Measurements from ENCODE around the gene C10orf105. TPM values are rescaled to one million over a fixed set of nuclear protein-coding genes. Genes with fewer than 3 reads are reported as not detected.

The C10orf105 gene
- polyA plus RNA-seq, 1 donor, result 0.06 TPM

DNA sequence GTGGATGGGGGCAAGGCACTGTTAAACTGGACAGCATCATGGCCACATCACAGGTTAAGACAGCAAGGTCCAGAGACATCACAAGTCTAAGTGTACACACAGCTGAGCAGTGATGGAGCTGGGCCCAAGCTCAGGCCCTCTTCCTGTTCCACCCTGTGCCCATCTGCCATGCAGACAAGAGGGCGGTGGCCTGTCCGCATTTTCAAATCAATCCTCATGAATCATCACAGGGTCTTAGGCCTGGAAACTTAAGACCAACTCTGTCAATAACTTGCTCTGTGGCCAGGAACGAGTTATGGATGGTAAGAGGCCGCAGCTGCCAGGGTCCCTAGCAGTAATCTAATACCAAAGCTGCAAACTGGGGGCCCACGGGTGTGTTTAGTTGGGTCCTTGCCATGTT is 3.2 kb downstream of the C10orf105 start:
- DNase-seq (ENCODE audit: low read depth), result no peak

DNA sequence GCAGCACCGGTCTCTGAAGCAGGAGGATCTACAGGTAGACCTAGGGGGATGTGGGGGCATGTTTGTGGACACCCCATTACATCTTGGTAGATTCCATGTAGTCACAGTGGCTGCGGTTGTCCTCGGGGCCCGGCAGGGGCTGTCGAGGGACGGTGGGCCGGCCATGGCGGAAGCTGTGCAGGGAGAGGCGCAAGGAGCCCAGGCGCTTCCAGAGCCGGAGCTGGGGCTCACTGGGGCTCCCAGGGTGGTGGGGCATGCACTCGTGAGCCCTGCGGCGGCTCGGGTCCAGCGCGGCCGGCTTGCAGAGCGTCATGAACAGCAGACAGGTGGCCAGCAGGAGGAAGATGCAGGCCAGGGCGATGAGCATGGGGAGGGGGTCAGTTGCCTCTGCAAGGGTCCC is 3.7 kb downstream of the C10orf105 start:
- DNase-seq (ENCODE audit: low read depth), result no peak

DNA sequence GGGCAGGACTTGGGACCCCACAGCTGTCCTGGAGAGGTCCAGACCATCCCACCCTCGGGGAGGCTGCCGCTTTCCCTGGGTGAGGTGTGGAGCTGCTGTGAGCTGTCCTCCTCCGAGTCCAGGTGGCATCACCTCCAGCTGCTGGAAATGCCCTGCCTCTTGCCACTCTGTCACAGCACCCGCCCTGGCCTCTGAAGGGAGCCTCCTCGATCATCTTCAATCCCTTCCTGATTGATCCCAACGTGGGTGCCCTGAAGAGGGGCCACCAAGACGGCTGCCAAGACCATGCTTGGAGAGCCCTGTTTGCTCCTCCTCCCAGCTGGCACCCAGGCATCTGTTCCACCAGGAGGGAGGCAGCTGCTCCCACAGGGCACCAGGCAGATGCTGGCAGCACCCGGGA is 4.6 kb downstream of the C10orf105 start:
- DNase-seq (ENCODE audit: low read depth), result no peak

DNA sequence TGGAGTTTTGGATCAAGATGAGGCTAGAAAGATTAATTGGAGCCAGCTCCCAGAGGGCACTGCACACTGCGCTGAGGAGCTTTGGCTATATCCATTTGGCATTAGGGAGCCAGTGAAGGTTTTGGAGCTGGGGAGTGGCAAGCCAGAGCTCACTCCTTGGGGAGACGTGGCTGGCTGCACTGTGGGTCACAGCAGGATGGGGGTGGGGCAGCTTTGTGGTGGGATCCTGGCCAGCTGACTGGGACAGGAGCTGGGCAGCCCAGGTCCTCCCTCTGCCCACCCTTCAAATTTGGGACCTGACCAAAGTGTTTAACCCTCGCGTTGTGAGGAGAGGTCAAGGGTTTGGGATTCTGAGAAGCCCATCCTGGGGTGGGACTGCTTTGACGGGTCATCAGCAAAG is 5.0 kb downstream of the C10orf105 start:
- no peak for DNase-seq (ENCODE audit: low read depth)

DNA sequence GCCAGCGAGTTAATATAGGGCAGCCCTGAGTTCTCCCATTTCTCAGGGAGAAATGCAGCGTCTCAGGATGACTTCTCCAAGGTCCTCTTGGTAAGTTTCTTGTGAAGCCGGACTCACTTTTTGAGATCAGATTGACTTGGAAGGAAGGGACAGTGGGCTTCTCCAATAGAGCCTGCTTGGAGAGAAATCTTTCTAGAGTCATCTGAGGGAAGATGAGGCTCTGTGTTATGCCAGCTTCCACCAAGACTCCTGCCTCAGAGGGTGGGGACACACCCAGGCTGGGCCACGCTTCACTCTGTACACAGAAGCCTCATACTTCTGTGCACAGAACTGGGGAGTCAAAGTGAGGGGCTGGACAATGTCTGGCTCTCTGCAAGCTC is 5.6 kb downstream of the C10orf105 start:
- DNase-seq (ENCODE audit: low read depth), result no peak

DNA sequence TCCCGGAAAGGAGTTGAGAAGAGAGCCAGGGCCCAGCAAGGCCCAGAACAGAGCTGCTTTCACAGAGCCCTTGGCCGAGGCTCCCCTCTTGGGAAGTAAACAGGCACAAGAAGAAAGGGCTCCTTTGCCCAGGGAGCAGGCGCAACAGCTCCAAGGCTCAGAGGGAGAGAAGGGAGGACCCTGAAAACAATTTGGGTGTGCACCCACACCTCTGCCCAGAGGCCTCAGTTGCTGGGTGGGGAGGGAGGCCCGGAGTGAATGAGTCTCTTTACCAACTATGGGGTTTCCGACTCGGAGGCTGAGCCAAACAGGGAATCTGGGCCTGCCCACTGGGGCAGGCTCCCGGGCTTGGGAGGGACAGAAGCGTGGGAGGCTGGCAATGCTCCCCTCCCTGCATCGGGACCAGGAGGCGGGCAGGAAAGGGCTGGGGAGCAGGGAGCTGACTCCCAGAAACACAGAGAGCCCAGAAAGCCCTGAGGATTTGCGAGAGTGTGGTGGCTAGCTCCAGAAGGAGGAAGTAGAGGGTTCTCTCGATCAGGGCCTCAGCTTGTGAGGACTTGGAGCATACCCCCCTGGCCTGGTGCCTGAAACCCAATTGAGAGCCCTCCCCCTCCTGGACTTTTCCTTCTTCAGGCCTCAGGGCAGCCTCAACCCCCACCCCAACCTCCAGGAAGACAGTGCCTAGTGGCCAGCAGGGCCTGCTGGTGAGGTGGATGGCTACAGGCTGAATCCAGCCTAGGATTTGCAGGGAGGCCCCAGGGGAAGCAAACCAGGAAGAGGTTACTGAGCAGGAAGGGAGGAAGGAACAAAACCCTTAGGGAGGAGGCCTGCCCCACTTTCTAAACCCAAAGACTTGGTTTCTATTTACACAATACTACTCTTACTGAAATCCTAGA is 6.2 kb downstream of the C10orf105 start:
- DNase-seq (ENCODE audit: low read depth), result no peak

DNA sequence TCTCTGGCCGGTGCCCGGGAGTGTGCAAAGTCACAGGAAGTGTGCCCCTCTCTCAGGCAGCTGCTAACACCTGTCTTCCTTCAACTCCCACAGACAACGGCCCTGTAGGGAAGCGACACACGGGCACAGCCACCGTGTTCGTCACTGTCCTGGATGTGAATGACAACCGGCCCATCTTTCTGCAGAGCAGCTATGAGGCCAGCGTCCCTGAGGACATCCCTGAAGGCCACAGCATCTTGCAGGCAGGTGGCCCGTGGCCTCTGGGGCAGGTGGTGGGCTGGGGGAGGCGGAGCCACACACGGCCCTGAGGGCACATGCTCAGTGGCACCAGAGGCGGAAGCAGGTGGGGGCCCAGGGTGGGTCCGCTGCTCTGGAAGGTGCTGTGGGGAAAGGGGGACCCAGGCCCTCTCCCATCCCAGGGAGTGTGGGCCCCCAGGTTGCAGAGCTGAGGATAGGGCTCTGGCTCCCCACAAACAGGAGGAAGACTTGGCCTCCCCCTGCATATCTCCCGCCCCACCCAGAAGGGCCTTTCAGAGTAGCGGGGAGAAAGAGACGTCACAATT is 6.9 kb downstream of the C10orf105 start:
- no peak for DNase-seq (ENCODE audit: low read depth)

DNA sequence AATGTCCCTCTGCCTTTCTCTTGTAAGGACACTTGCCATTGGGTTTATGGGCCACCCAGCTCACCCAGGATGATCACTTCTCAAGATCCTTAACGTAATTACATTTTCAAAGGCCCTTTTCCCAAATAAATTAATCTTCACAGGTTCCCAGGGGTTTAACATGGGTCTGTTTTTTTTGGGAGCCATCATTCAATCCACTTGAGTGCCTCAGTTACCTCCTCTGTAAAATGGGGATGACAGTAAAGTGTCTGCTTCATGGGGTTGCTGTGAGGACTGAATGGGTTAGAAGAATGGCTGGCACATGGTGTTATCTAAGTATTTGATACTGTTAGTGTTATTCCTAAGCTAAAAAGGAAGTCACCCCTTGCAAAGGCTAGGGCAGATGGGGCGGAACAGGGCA is 7.4 kb downstream of the C10orf105 start:
- DNase-seq (ENCODE audit: low read depth), result no peak

DNA sequence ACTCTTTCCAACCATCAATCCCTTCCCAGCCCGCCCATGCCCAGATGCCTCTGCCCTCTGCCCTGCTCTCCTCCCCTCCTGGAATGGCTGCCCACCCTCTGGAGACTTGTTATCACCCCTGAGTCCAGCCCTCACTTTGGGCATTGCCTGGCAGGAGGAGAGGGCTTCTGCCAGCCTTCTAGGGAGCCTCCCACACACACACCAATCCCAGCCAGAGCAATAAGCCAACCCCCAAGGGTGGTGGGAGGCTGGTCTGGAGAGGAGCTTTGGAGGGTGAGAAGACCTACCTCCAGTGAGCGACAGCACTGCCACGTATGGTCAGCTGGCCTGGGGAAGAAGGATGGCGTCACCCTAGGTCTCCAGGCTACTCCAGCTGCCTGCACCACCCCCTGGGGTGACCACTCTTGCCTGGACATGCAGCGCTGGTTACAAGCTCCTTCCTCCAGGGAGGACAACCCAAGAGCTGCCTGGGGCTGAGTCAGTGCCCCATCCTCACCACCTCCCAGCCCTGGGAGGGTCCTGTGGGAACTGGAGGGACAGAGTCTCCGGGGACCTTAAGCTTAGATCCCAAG is 8.4 kb downstream of the C10orf105 start:
- DNase-seq (ENCODE audit: low read depth), result no peak

DNA sequence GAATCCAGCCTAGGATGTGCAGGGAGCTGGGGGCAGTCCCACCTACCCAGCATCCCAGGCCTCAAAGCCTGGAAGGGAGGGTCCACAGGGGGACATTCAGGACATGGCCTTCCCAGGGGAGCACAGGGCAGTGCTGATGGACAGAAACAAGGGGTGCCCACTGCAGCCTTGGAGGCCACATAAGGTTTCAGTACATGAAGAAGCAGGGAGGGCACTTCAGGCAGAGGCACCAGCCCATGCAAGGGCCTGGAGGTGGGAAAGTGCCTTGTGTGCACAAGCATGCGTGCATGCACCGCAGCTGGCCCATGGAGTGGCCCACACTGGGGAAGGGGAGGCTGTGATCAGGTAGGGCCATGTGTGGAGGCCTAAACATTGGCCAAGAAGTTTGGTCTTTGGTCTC is 9.1 kb downstream of the C10orf105 start:
- DNase-seq (ENCODE audit: low read depth), result no peak

DNA sequence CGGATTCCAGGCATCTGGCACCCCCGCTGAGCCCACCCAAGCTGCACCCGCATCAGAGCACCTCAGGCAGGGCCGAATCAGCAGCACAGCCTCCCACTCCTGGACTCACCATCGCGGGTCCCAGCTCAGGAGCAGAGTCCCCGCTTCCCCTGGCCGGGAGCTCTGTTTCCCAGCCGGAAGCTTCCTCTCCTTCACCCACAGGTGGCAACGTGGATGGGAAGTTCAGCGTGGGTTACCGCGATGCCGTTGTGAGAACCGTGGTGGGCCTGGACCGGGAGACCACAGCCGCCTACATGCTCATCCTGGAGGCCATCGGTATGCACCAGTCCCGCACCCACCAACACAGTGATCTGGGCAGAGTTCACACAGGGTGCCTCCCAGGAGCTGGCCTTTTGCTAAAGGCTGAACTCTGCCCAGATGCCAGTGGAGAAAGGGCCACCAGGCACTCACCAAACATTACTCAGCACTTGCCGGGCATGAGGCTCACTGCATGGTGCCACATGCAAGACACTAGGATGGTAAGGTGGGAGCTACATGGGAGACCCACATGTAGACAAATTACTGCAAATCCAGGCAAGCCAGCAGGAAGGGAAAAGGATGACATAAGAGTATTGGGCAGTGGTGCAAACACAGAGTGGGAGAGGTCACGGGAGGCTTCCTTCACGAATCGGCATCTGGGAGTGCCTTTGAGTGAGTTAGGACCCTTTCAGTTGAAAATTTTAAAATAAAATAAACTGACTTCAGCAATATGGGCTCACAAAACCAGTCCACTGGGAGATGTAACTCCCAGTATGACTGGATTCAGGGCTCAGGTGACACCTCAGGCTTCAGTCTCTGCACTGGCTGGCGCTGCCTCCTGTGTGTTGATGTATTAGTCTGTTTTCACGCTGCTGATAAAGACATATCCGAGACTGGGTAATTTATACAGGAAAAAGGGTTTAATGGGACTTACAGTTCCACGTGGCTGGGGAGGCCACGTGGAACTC is 10.4 kb downstream of the C10orf105 start:
- DNase-seq (ENCODE audit: low read depth), result no peak

DNA sequence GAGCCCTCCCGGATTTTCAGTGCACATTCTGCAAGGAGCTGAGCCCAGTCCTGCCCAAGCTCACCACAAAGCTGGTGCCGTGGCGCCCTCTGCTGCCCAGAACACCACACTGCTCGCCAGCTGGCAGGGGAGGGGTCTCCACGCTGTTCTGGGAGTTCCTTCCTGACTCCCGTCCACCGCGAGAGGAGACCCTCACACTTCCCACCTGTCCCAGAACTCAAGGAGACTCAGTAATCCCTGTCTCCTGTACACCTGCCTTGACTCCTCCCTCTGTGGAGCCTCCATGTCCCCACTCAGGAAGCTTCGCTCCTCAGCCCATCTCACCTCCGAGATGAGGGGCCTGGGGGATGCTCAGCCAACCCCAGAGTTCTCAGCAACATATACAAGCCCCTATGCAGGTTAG is 11.3 kb downstream of the C10orf105 start:
- DNase-seq (ENCODE audit: low read depth), result no peak

DNA sequence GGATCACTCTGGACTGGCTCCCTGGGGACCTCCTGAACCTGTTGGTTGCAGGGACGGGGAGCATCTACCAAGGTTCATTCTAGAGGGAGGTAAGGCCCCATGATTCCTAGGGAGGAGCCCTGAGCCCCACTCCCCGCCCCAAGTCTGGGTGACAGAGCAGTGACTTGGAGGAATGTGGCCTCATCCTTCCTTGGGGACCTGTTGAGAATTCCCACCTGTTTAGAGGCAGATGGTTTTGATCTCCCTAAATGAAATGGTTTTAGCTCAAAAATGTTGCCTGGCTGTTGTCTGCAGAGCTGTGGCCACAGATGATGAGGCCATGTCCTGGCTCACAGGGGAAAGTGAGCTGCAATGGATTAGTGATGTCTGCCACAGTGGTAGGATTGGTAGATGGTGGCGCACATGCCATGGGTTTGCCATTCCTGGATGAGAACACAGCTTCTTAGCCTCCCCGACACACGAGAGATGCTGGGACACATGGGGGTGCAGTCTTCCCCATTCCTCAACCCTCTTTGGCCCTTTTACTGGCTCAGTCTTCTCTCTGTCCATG is 12.3 kb downstream of the C10orf105 start:
- no peak for DNase-seq (ENCODE audit: low read depth)

DNA sequence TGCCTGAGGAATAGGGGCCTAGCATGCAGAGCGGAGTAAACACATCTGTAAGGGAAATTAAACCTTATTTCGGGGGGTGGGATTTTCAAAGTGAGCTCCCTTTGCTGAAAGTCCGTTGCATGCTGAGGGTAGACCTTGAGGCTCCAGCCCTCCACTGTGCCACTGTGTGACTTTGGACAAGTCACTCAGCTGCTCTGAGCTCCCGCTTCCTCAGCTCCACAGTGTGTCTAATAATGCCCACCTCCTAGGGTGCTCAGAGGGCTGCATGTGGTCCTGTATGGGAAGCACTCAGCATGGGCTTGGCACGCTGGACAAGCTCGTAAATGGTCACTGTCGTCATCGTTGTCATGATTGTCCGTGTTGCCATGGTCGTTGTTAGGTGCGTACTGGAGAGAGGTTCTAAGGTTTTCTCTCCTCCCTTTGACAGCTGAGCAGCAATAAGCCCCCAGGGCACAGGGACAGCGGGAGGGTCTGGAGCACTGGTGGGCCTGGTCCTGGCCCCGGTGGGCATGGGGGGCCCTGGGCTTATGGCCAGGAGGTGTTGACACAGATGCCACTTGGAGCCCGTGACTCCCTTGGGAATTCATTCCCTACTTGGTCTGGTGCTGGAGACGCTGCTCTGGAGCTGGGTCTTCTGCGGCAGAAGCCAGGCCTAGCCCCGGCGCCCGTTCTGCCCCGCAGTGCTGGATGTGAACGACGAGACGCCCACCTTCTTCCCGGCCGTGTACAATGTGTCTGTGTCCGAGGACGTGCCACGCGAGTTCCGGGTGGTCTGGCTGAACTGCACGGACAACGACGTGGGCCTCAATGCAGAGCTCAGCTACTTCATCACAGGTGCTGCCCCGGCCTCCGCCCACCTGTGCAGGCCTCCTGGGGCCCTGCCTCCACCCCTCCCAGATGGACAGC is 13.1 kb downstream of the C10orf105 start:
- DNase-seq (ENCODE audit: low read depth), result no peak

DNA sequence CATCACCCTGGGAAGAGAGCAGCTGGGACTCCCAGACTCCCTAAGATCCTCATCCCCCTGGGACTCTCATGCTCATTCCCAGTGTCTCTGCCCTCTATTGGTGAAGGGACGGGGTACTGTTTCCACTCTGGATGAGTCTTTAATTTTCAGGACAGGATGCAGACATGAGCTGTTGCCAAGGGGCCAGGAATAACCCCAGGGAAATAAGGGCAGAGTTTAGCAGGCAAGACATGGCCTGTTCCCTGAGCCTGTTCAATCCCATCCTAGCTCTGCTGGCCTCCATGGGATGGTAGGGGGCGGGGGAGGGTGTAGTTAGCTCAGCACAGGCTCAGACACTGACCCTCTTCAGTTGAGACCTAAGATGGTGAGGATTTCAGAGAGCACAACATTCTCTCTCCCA is 14.0 kb downstream of the C10orf105 start:
- no peak for DNase-seq (ENCODE audit: low read depth)

DNA sequence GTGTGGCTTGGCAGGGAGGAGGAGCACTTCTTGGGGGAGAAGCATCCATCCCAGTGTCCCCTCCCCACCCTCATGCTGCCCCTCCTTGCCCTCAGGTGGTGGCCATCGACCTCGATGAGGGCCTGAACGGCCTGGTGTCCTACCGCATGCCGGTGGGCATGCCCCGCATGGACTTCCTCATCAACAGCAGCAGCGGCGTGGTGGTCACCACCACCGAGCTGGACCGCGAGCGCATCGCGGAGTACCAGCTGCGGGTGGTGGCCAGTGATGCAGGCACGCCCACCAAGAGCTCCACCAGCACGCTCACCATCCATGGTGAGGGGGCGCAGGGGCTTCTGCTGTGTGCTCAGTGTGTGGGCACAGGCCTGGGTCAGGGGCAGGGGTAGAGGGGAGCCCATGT is 14.8 kb downstream of the C10orf105 start:
- DNase-seq (ENCODE audit: low read depth), result no peak

DNA sequence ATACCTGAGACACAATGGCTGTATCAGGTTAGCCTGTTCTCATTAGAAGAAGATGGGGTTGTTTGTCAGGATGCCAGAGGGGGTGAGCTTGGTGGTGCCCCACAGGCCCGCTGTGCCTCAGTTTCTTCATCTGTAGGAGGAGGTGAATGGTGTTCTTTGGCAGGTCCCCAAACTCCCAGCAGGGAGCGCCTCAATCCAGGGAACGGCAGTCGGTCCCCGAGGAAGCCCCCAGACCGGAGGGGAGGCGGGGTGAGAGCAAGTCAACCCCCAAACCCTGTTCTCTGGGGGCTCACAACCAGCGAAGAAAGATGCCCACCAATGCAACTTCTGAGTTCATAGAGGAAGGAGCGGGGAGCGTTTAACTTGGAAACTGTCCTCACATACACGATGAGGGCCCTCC is 16.0 kb downstream of the C10orf105 start:
- DNase-seq (ENCODE audit: low read depth), result no peak

DNA sequence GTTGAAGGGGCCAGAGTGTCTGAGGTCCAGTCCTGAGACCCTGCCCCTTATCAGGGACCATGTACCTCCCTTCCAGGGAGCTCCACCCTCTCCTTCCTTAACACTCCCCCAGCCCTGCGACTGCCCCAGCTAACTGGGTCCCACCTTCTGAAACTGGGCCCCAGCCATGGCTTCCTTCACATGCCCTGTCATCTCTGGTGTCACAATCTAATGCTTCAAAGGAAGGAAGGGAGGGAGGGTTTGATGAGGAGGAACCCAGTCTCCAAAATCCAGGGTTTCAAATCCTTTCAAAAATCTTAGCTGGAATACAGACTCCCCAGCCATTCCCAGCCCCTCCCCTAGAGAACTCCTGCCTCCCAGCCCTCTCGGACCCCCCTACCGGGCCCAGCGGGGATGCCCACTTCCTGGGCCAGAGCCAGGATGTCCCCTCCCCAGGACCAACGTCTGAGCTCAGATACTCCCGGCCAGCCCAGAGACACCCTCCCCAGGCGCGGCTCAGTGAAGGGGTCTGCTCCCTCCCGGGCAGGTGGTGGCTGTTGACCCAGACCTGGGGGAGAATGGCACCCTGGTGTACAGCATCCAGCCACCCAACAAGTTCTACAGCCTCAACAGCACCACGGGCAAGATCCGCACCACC is 18.0 kb downstream of the C10orf105 start:
- no peak for DNase-seq (ENCODE audit: low read depth)

DNA sequence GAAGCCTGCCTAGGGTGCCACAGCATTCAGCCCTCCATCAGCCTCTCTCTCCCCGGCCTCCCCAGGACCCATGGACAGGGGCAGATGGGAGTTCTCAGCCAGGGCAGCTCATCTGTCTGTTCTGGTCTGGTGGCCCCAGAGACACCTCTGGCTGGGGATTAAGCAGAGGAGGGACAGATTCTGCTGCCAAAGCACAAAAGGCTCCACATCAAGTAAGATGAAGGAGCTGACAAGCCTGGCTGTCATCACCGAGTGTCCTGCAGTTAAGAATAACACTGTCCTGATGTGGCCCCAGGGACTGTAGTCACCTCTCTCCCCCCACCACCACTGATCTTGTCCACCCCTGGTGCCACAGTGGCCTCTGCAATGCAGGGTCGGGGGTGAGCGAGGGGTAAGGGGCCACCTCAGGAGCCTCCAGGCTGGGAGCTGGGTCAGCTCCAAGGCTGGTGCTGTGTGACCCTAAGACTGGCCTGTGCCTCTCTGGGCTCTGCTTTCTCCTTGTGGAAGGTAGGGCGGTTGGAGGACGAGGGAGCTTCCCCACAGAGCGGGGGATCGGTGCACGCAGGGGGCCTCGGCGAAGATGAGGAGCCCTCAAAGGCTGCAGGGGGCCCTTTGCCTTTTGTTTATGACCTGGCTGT is 18.7 kb downstream of the C10orf105 start:
- no peak for DNase-seq (ENCODE audit: low read depth)

DNA sequence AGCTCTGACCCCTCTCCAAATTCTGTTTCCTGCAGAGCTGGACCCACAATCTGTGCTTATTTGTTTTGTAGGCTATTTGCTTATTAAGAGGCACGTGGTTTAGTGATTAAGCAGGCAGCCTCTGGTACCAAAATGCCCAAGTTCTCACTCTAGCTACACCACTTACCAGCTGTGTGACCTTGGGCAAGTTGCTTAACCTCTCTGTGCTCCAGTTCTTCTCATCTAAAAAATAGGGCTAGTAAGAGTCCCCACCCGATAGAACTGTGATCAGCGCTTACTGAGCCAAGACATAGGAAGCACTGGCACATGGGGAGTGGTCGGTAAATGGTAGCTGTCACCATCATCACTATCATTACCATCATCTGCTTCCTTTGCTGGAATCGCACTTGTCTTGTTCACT is 20.8 kb downstream of the C10orf105 start:
- DNase-seq (ENCODE audit: low read depth), result no peak

Data from forelimb muscle (tissue), 1 donor.